ENCODE data around the gene LRRIQ4.

Gene LRRIQ4

GRCh38 chr3:169836942-169837275 is 24.2 kb downstream of the LRRIQ4 start:
- no peak overlapping the region for H3K27ac ChIP-seq (ENCODE audit: low read depth, low read length)
- H3K27me3 ChIP-seq (ENCODE audit: insufficient read depth, low read length): no peaks in the 10 kb centered on the region
- H3K9ac ChIP-seq (ENCODE audit: low read depth, low read length): peak overlapping the region; percentile 11; the same call in 1 of the 2 replicates
- H3K9me3 ChIP-seq (ENCODE audit: insufficient read depth, low read depth, low read length): no peaks in the 10 kb centered on the region
- H3K4me3 ChIP-seq (ENCODE audit: low read length): no peak overlapping the region
- 87% methylated on average over 3 of the region's 3 CpGs for WGBS
- no peaks in the 10 kb centered on the region for H3K36me3 ChIP-seq (ENCODE audit: insufficient read depth, low read length)
- H3K4me1 ChIP-seq (ENCODE audit: insufficient read depth, low read length): no peaks in the 10 kb centered on the region

DNA sequence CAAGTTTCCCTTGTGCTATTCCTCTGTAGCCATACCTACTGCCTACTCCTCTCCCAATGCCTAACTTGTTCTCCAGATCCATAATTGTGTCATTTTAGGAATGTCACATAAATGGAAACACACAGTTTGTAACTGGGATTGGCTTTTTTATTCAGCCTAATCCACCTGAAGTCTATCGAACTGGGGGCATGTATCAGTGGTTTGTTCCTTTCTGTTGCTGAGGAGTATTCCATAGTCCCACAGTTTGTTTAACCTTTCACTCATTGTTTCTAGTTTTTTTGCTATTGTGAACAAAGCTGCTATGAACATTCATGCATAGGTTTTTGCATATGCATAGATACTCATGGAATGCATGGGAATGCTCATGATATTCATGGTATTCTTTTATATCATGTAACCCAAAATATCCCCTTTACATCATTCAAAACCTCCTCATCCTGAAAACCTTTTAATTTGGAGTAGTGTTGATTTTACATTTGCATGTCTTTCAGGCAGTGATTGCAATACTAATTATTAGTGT is 25.9 kb downstream of the LRRIQ4 start:
- Histone ChIP-seq H3K9me3 (ENCODE audit: insufficient read depth, low read depth, low read length) (no peaks in the 10 kb centered on the region), H3K36me3 (ENCODE audit: insufficient read depth, low read length) (no peaks in the 10 kb centered on the region), H3K4me3 (ENCODE audit: low read length) (no peak overlapping the region), H3K4me1 (ENCODE audit: insufficient read depth, low read length) (no peaks in the 10 kb centered on the region), H3K27ac (ENCODE audit: low read depth, low read length) (no peak overlapping the region), H3K9ac (ENCODE audit: low read depth, low read length) (no peak overlapping the region), H3K27me3 (ENCODE audit: insufficient read depth, low read length) (no peaks in the 10 kb centered on the region)
- 100% methylated on average over 1 of the region's 1 CpG for WGBS

- Histone ChIP-seq H3K27ac (ENCODE audit: low read depth, low read length) (no peak overlapping the region), H3K4me3 (ENCODE audit: low read length) (no peak overlapping the region), H3K36me3 (ENCODE audit: insufficient read depth, low read length) (no peaks in the 10 kb centered on the region), H3K9me3 (ENCODE audit: insufficient read depth, low read depth, low read length) (no peaks in the 10 kb centered on the region), H3K4me1 (ENCODE audit: insufficient read depth, low read length) (no peaks in the 10 kb centered on the region), H3K27me3 (ENCODE audit: insufficient read depth, low read length) (no peaks in the 10 kb centered on the region), H3K9ac (ENCODE audit: low read depth, low read length) (no peak overlapping the region)
- 89% methylated on average over 4 of the region's 4 CpGs for WGBS
Measured at GRCh38 chr3:169841171-169841570, 28.5 kb downstream of the LRRIQ4 start.

DNA sequence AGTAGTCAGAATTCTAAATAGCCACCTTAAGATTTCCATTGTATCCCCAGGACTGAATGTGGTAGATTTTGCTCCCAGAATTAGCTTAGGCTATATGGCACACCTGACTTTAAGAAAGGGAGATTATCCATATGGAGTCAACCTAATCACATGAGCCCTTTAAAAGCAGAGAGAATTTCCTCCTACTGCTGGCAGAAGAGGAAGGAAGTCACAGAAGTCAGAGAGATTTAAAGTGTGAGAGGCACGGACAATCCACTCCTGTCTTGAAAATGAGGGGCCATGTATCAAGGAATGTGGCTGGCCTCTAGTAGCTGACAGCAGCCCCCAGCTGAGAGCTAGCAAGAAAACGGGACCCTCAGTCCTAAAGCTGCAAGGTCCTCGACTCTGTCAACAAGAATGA is 30.3 kb downstream of the LRRIQ4 start:
- Histone ChIP-seq H3K27me3 (ENCODE audit: insufficient read depth, low read length) (no peaks in the 10 kb centered on the region), H3K27ac (ENCODE audit: low read depth, low read length) (no peak overlapping the region), H3K36me3 (ENCODE audit: insufficient read depth, low read length) (no peaks in the 10 kb centered on the region), H3K9me3 (ENCODE audit: insufficient read depth, low read depth, low read length) (no peaks in the 10 kb centered on the region), H3K4me1 (ENCODE audit: insufficient read depth, low read length) (no peaks in the 10 kb centered on the region), H3K9ac (ENCODE audit: low read depth, low read length) (no peak overlapping the region), H3K4me3 (ENCODE audit: low read length) (no peak overlapping the region)
- 87% methylated on average over 3 of the region's 3 CpGs for WGBS

- Histone ChIP-seq H3K9ac (ENCODE audit: low read depth, low read length) (no peak overlapping the region), H3K4me1 (ENCODE audit: insufficient read depth, low read length) (no peaks in the 10 kb centered on the region), H3K27me3 (ENCODE audit: insufficient read depth, low read length) (no peaks in the 10 kb centered on the region), H3K36me3 (ENCODE audit: insufficient read depth, low read length) (no peaks in the 10 kb centered on the region), H3K4me3 (ENCODE audit: low read length) (no peak overlapping the region), H3K9me3 (ENCODE audit: insufficient read depth, low read depth, low read length) (no peaks in the 10 kb centered on the region), H3K27ac (ENCODE audit: low read depth, low read length) (no peak overlapping the region)
- 92% methylated on average over 10 of the region's 11 CpGs for WGBS
Measured at GRCh38 chr3:169846458-169847193, 34.0 kb downstream of the LRRIQ4 start.

- no peaks in the 10 kb centered on the region for H3K4me1 ChIP-seq (ENCODE audit: insufficient read depth, low read length)
- H3K27ac ChIP-seq (ENCODE audit: low read depth, low read length): no peak overlapping the region
- no peak overlapping the region for H3K4me3 ChIP-seq (ENCODE audit: low read length)
- H3K9ac ChIP-seq (ENCODE audit: low read depth, low read length): no peak overlapping the region
- WGBS: 84% methylated on average over 4 of the region's 4 CpGs
- H3K36me3 ChIP-seq (ENCODE audit: insufficient read depth, low read length): no peaks in the 10 kb centered on the region
- no peaks in the 10 kb centered on the region for H3K27me3 ChIP-seq (ENCODE audit: insufficient read depth, low read length)
- H3K9me3 ChIP-seq (ENCODE audit: insufficient read depth, low read depth, low read length): no peaks in the 10 kb centered on the region
Measured at GRCh38 chr3:169847896-169848295, 35.2 kb downstream of the LRRIQ4 start.

DNA sequence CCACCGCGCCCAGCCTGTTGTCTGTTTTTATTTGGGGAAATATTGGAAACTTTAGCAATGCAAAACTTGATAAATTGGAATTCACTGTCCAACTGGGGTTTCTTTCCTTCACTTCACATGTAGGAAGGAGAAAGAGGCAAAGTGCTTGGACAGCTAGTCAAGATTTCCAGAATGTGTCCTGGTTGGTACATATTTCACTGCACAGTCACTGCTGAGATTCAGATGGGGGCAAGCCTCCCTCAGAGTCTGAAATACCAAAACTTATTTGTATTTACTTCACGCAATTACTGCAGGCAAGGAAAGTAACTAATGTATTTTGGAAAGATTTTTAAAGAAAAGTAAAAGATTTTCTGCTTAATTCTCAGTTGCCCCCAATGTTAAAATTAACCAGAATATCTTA is 36.1 kb downstream of the LRRIQ4 start:
- 96% methylated on average over 2 of the region's 3 CpGs for WGBS
- H3K9ac ChIP-seq (ENCODE audit: low read depth, low read length): no peak overlapping the region

DNA sequence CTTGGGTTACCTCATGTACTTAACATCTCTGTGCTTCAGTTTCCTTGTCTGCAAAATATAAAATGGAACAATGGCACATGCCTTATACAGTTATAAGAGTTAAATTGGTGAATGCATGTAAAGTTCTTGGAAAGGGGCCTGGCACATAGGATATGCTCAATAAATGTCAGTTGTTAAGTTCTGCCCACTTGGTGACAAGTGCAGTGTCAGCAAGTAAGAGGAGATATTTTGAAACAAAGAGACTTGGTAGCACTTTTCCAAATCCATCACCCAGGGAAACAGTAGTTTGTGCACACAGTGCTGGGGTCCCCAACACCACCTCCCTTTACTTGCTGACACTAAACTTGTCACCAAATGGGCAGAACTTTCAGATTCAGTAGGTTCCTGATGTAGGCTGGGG is 37.9 kb downstream of the LRRIQ4 start:
- Histone ChIP-seq H3K27ac (ENCODE audit: low read depth, low read length) (no peak overlapping the region), H3K4me1 (ENCODE audit: insufficient read depth, low read length) (no peaks in the 10 kb centered on the region), H3K9me3 (ENCODE audit: insufficient read depth, low read depth, low read length) (no peaks in the 10 kb centered on the region), H3K36me3 (ENCODE audit: insufficient read depth, low read length) (no peaks in the 10 kb centered on the region), H3K27me3 (ENCODE audit: insufficient read depth, low read length) (no peaks in the 10 kb centered on the region), H3K9ac (ENCODE audit: low read depth, low read length) (no peak overlapping the region), H3K4me3 (ENCODE audit: low read length) (no peak overlapping the region)

More for the DNA sequence above, 36.1 kb downstream of the LRRIQ4 start:
- Histone ChIP-seq H3K4me1 (ENCODE audit: insufficient read depth, low read length) (no peaks in the 10 kb centered on the region), H3K27ac (ENCODE audit: low read depth, low read length) (no peak overlapping the region), H3K36me3 (ENCODE audit: insufficient read depth, low read length) (no peaks in the 10 kb centered on the region), H3K27me3 (ENCODE audit: insufficient read depth, low read length) (no peaks in the 10 kb centered on the region), H3K9me3 (ENCODE audit: insufficient read depth, low read depth, low read length) (no peaks in the 10 kb centered on the region), H3K4me3 (ENCODE audit: low read length) (no peak overlapping the region)

- Histone ChIP-seq H3K36me3 (ENCODE audit: insufficient read depth, low read length) (no peaks in the 10 kb centered on the region), H3K9me3 (ENCODE audit: insufficient read depth, low read depth, low read length) (no peaks in the 10 kb centered on the region), H3K27ac (ENCODE audit: low read depth, low read length) (no peak overlapping the region), H3K9ac (ENCODE audit: low read depth, low read length) (no peak overlapping the region), H3K4me1 (ENCODE audit: insufficient read depth, low read length) (no peaks in the 10 kb centered on the region), H3K4me3 (ENCODE audit: low read length) (no peak overlapping the region), H3K27me3 (ENCODE audit: insufficient read depth, low read length) (no peaks in the 10 kb centered on the region)
- 98% methylated on average over 3 of the region's 3 CpGs for WGBS
Measured at GRCh38 chr3:169855514-169855913, 42.8 kb downstream of the LRRIQ4 start.

DNA sequence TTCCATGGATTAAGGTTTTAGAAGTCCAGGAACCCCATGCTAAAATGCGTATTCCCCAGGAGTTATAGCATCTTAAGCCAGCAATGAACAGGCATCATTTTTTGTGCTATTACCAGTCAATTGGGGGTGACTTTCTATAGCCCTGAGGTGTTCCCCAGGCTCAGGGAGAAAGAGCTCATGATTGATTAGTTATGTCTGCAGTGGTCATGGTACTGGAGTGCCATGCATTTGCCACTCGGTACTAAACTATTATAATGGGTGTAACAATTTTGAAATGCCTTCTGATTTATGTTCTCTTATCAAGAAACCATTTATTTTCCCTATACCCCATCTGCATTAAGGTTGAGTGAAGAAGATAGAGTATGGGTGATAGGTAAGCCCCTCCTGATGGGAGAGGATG is 45.1 kb downstream of the LRRIQ4 start:
- Histone ChIP-seq H3K9ac (ENCODE audit: low read depth, low read length) (no peak overlapping the region), H3K36me3 (ENCODE audit: insufficient read depth, low read length) (no peaks in the 10 kb centered on the region), H3K27me3 (ENCODE audit: insufficient read depth, low read length) (no peaks in the 10 kb centered on the region), H3K27ac (ENCODE audit: low read depth, low read length) (no peak overlapping the region), H3K4me3 (ENCODE audit: low read length) (no peak overlapping the region), H3K9me3 (ENCODE audit: insufficient read depth, low read depth, low read length) (no peaks in the 10 kb centered on the region), H3K4me1 (ENCODE audit: insufficient read depth, low read length) (peaks cover 9% of the 10 kb centered on the region)
- WGBS: 92% methylated on average over 1 of the region's 2 CpGs

- no peaks in the 10 kb centered on the region for H3K27me3 ChIP-seq (ENCODE audit: insufficient read depth, low read length)
- H3K9ac ChIP-seq (ENCODE audit: low read depth, low read length): no peak overlapping the region
- WGBS: 54% methylated on average over 5 of the region's 5 CpGs
- H3K4me1 ChIP-seq (ENCODE audit: insufficient read depth, low read length): peaks cover 9% of the 10 kb centered on the region
- no peaks in the 10 kb centered on the region for H3K9me3 ChIP-seq (ENCODE audit: insufficient read depth, low read depth, low read length)
- no peaks in the 10 kb centered on the region for H3K36me3 ChIP-seq (ENCODE audit: insufficient read depth, low read length)
- no peak overlapping the region for H3K27ac ChIP-seq (ENCODE audit: low read depth, low read length)
- H3K4me3 ChIP-seq (ENCODE audit: low read length): no peak overlapping the region
Measured at GRCh38 chr3:169861871-169862270, 49.2 kb downstream of the LRRIQ4 start.

DNA sequence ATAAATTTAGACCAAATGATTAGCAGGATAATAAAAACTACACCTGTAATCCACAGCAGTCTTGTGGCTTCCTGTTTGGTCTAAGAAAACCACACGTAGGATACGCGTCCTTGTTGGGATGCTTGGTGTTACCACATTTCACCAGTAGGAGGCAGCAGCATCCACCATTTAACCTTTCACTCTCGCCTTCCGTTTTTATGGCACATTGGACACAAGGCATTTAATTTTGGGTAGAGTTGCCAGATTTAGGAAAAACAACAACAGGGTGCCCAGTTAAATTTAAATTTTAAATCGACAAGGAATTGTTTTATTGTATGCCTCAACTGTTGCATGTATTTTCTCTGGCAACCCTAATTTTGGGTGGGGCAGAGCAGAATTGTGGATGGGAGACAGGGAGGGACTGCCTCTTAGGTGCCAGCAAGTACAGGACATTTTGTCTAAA is 50.8 kb downstream of the LRRIQ4 start:
- H3K9me3 ChIP-seq (ENCODE audit: insufficient read depth, low read depth, low read length): no peaks in the 10 kb centered on the region
- no peaks in the 10 kb centered on the region for H3K27me3 ChIP-seq (ENCODE audit: insufficient read depth, low read length)
- no peaks in the 10 kb centered on the region for H3K36me3 ChIP-seq (ENCODE audit: insufficient read depth, low read length)
- H3K4me1 ChIP-seq (ENCODE audit: insufficient read depth, low read length): peaks cover 9% of the 10 kb centered on the region
- 8% methylated on average over 6 of the region's 6 CpGs for WGBS
- H3K9ac ChIP-seq (ENCODE audit: low read depth, low read length): no peak overlapping the region
- no peak overlapping the region for H3K4me3 ChIP-seq (ENCODE audit: low read length)
- H3K27ac ChIP-seq (ENCODE audit: low read depth, low read length): no peak overlapping the region
